Measurements from ENCODE around the gene IL17D. TPM values are rescaled to one million over a fixed set of nuclear protein-coding genes. Genes with fewer than 3 reads are reported as not detected.
"Not testable (repeated sequence)": the region's sequence is repeated elsewhere in the genome, so short reads cannot be mapped to it uniquely, and the experiment has no call there.

Gene IL17D
- total and polyA plus RNA-seq, 2 donors = 0.52 to 0.85 TPM

- H3K27ac ChIP-seq (ENCODE audit: low read depth in 1 of 2, low read length in 1 of 2) = no peak overlapping the region
- H3K4me3 ChIP-seq (ENCODE audit: low read length in 2 of 2) = no peak overlapping the region
- no peaks in the 10 kb centered on the region for H3K27me3 ChIP-seq (ENCODE audit: control insufficient read depth in 2 of 2, insufficient read depth in 1 of 2, low read length in 1 of 2)
- H3K4me1 ChIP-seq (ENCODE audit: control insufficient read depth in 2 of 2, insufficient read depth in 2 of 2, low read length in 2 of 2) = peaks cover 0 to 4% of the 10 kb centered on the region in 2 donors
- no peak for DNase-seq (ENCODE audit: low read depth in 6 of 9, low spot score in 9 of 9)
- H3K36me3 ChIP-seq (ENCODE audit: control insufficient read depth in 2 of 2, insufficient read depth in 2 of 2, low read length in 1 of 2) = peaks cover 3% of the 10 kb centered on the region in 2 donors
- H3K9me3 ChIP-seq (ENCODE audit: control insufficient read depth in 2 of 2, insufficient read depth in 1 of 2, low read length in 1 of 2) = no peaks in the 10 kb centered on the region
- WGBS = 98% methylated on average over 2 of the region's 2 CpGs
These were observed 30.7 kb upstream of the IL17D start for GRCh38 chr13:20672772-20673171.

- DNase-seq (ENCODE audit: low read depth in 6 of 9, low spot score in 9 of 9) = no peak
- Histone ChIP-seq H3K4me3 (ENCODE audit: low read length in 2 of 2) (no peak overlapping the region), H3K36me3 (ENCODE audit: control insufficient read depth in 2 of 2, insufficient read depth in 2 of 2, low read length in 1 of 2) (peaks cover 0 to 3% of the 10 kb centered on the region in 2 donors), H3K4me1 (ENCODE audit: control insufficient read depth in 2 of 2, insufficient read depth in 2 of 2, low read length in 2 of 2) (peaks cover 0 to under 1% of the 10 kb centered on the region in 2 donors), H3K27ac (ENCODE audit: low read depth in 1 of 2, low read length in 1 of 2) (no peak overlapping the region), H3K27me3 (ENCODE audit: control insufficient read depth in 2 of 2, insufficient read depth in 1 of 2, low read length in 1 of 2) (no peaks in the 10 kb centered on the region), H3K9me3 (ENCODE audit: control insufficient read depth in 2 of 2, insufficient read depth in 1 of 2, low read length in 1 of 2) (no peaks in the 10 kb centered on the region)
- 97% methylated on average over 5 of the region's 5 CpGs for WGBS
These were observed 29.8 kb upstream of the IL17D start for GRCh38 chr13:20673715-20674114.

GRCh38 chr13:20676213-20676612, 27.3 kb upstream of the IL17D start:
- no peak for DNase-seq (ENCODE audit: low read depth in 6 of 9, low spot score in 9 of 9)
- no peaks in the 10 kb centered on the region for H3K4me1 ChIP-seq (ENCODE audit: control insufficient read depth in 2 of 2, insufficient read depth in 2 of 2, low read length in 2 of 2)
- no peak overlapping the region for H3K27ac ChIP-seq (ENCODE audit: low read depth in 1 of 2, low read length in 1 of 2)
- H3K36me3 ChIP-seq (ENCODE audit: control insufficient read depth in 2 of 2, insufficient read depth in 2 of 2, low read length in 1 of 2) = peaks cover 0 to 3% of the 10 kb centered on the region in 2 donors
- H3K27me3 ChIP-seq (ENCODE audit: control insufficient read depth in 2 of 2, insufficient read depth in 1 of 2, low read length in 1 of 2) = no peaks in the 10 kb centered on the region
- H3K9me3 ChIP-seq (ENCODE audit: control insufficient read depth in 2 of 2, insufficient read depth in 1 of 2, low read length in 1 of 2) = no peaks in the 10 kb centered on the region
- WGBS = 95% methylated on average over 2 of the region's 2 CpGs
- no peak overlapping the region for H3K4me3 ChIP-seq (ENCODE audit: low read length in 2 of 2)

- not testable (repeated sequence) for H3K9me3 ChIP-seq (ENCODE audit: control insufficient read depth in 2 of 2, insufficient read depth in 1 of 2, low read length in 1 of 2); H3K36me3 ChIP-seq (ENCODE audit: control insufficient read depth in 2 of 2, insufficient read depth in 2 of 2, low read length in 1 of 2); H3K27me3 ChIP-seq (ENCODE audit: control insufficient read depth in 2 of 2, insufficient read depth in 1 of 2, low read length in 1 of 2); DNase-seq (ENCODE audit: low read depth in 6 of 9, low spot score in 9 of 9); H3K4me3 ChIP-seq (ENCODE audit: low read length in 2 of 2); H3K27ac ChIP-seq (ENCODE audit: low read depth in 1 of 2, low read length in 1 of 2); H3K4me1 ChIP-seq (ENCODE audit: control insufficient read depth in 2 of 2, insufficient read depth in 2 of 2, low read length in 2 of 2)
- WGBS = 79% methylated on average over 7 of the region's 7 CpGs
These were observed 24.9 kb upstream of the IL17D start for GRCh38 chr13:20678606-20679005.

GRCh38 chr13:20679879-20680278, 23.6 kb upstream of the IL17D start:
- no peaks in the 10 kb centered on the region for H3K9me3 ChIP-seq (ENCODE audit: control insufficient read depth in 2 of 2, insufficient read depth in 1 of 2, low read length in 1 of 2)
- peaks cover 0 to 2% of the 10 kb centered on the region in 2 donors for H3K36me3 ChIP-seq (ENCODE audit: control insufficient read depth in 2 of 2, insufficient read depth in 2 of 2, low read length in 1 of 2)
- no peak overlapping the region for H3K4me3 ChIP-seq (ENCODE audit: low read length in 2 of 2)
- no peaks in the 10 kb centered on the region for H3K4me1 ChIP-seq (ENCODE audit: control insufficient read depth in 2 of 2, insufficient read depth in 2 of 2, low read length in 2 of 2)
- H3K27me3 ChIP-seq (ENCODE audit: control insufficient read depth in 2 of 2, insufficient read depth in 1 of 2, low read length in 1 of 2) = no peaks in the 10 kb centered on the region
- DNase-seq (ENCODE audit: low read depth in 6 of 9, low spot score in 9 of 9) = no peak
- H3K27ac ChIP-seq (ENCODE audit: low read depth in 1 of 2, low read length in 1 of 2) = no peak overlapping the region
- 82% methylated on average over 3 of the region's 3 CpGs for WGBS

- no peak overlapping the region for H3K4me3 ChIP-seq (ENCODE audit: low read length in 2 of 2)
- no peaks in the 10 kb centered on the region for H3K36me3 ChIP-seq (ENCODE audit: control insufficient read depth in 2 of 2, insufficient read depth in 2 of 2, low read length in 1 of 2)
- no peaks in the 10 kb centered on the region for H3K27me3 ChIP-seq (ENCODE audit: control insufficient read depth in 2 of 2, insufficient read depth in 1 of 2, low read length in 1 of 2)
- H3K9me3 ChIP-seq (ENCODE audit: control insufficient read depth in 2 of 2, insufficient read depth in 1 of 2, low read length in 1 of 2) = no peaks in the 10 kb centered on the region
- H3K27ac ChIP-seq (ENCODE audit: low read depth in 1 of 2, low read length in 1 of 2) = no peak overlapping the region
- H3K4me1 ChIP-seq (ENCODE audit: control insufficient read depth in 2 of 2, insufficient read depth in 2 of 2, low read length in 2 of 2) = no peaks in the 10 kb centered on the region
- DNase-seq (ENCODE audit: low read depth in 6 of 9, low spot score in 9 of 9) = no peak
- WGBS = 98% methylated on average over 10 of the region's 10 CpGs
These were observed 23.0 kb upstream of the IL17D start for GRCh38 chr13:20680416-20681080.

GRCh38 chr13:20681481-20681880, 22.0 kb upstream of the IL17D start:
- H3K9me3 ChIP-seq (ENCODE audit: control insufficient read depth in 2 of 2, insufficient read depth in 1 of 2, low read length in 1 of 2); H3K27ac ChIP-seq (ENCODE audit: low read depth in 1 of 2, low read length in 1 of 2); H3K36me3 ChIP-seq (ENCODE audit: control insufficient read depth in 2 of 2, insufficient read depth in 2 of 2, low read length in 1 of 2); H3K27me3 ChIP-seq (ENCODE audit: control insufficient read depth in 2 of 2, insufficient read depth in 1 of 2, low read length in 1 of 2); H3K4me1 ChIP-seq (ENCODE audit: control insufficient read depth in 2 of 2, insufficient read depth in 2 of 2, low read length in 2 of 2); H3K4me3 ChIP-seq (ENCODE audit: low read length in 2 of 2); DNase-seq (ENCODE audit: low read depth in 6 of 9, low spot score in 9 of 9): not testable (repeated sequence)
- WGBS = 84% methylated on average over 5 of the region's 5 CpGs

GRCh38 chr13:20682061-20682460, 21.4 kb upstream of the IL17D start:
- Histone ChIP-seq H3K27ac (ENCODE audit: low read depth in 1 of 2, low read length in 1 of 2) (no peak overlapping the region), H3K4me1 (ENCODE audit: control insufficient read depth in 2 of 2, insufficient read depth in 2 of 2, low read length in 2 of 2) (no peaks in the 10 kb centered on the region), H3K9me3 (ENCODE audit: control insufficient read depth in 2 of 2, insufficient read depth in 1 of 2, low read length in 1 of 2) (no peaks in the 10 kb centered on the region), H3K36me3 (ENCODE audit: control insufficient read depth in 2 of 2, insufficient read depth in 2 of 2, low read length in 1 of 2) (no peaks in the 10 kb centered on the region), H3K27me3 (ENCODE audit: control insufficient read depth in 2 of 2, insufficient read depth in 1 of 2, low read length in 1 of 2) (no peaks in the 10 kb centered on the region), H3K4me3 (ENCODE audit: low read length in 2 of 2) (no peak overlapping the region)
- 100% methylated on average over 1 of the region's 1 CpG for WGBS
- DNase-seq (ENCODE audit: low read depth in 6 of 9, low spot score in 9 of 9) = no peak

- no peaks in the 10 kb centered on the region for H3K27me3 ChIP-seq (ENCODE audit: control insufficient read depth in 2 of 2, insufficient read depth in 1 of 2, low read length in 1 of 2)
- H3K4me3 ChIP-seq (ENCODE audit: low read length in 2 of 2) = no peak overlapping the region
- no peaks in the 10 kb centered on the region for H3K4me1 ChIP-seq (ENCODE audit: control insufficient read depth in 2 of 2, insufficient read depth in 2 of 2, low read length in 2 of 2)
- no peaks in the 10 kb centered on the region for H3K36me3 ChIP-seq (ENCODE audit: control insufficient read depth in 2 of 2, insufficient read depth in 2 of 2, low read length in 1 of 2)
- no peaks in the 10 kb centered on the region for H3K9me3 ChIP-seq (ENCODE audit: control insufficient read depth in 2 of 2, insufficient read depth in 1 of 2, low read length in 1 of 2)
- 95% methylated on average over 4 of the region's 4 CpGs for WGBS
- no peak overlapping the region for H3K27ac ChIP-seq (ENCODE audit: low read depth in 1 of 2, low read length in 1 of 2)
- DNase-seq (ENCODE audit: low read depth in 6 of 9, low spot score in 9 of 9) = no peak
These were observed 19.5 kb upstream of the IL17D start for GRCh38 chr13:20684041-20684440.

All from thymus (tissue), 11 donors.